Subcutaneous abdominal adipose tissue (tissue), 5 donors: ENCODE measurements around the gene WWOX.

Experiments
- H3K27ac ChIP-seq: one replicate; pipeline ENCODE4 v1.7.0; 2013; ENCODE audit warnings: low read depth, mild to moderate bottlenecking, inconsistent platforms, low read length, moderate library complexity
- H3K27me3 ChIP-seq, 5 donors: one replicate each; pipeline ENCODE4 v1.7.0; 2013; ENCODE audit warnings: low read length in 5 of 5, inconsistent platforms in 1 of 5; ENCODE audit not compliant: control insufficient read depth in 5 of 5, insufficient read depth in 4 of 5
- H3K36me3 ChIP-seq, 5 donors: one replicate each; pipeline ENCODE4 v1.7.0; 2013; ENCODE audit warnings: low read length in 5 of 5; ENCODE audit not compliant: control insufficient read depth in 5 of 5, insufficient read depth in 5 of 5
- H3K4me1 ChIP-seq, 5 donors: one replicate each; pipeline ENCODE4 v1.7.0; 2013; ENCODE audit warnings: low read length in 5 of 5, mild to moderate bottlenecking in 3 of 5, moderate library complexity in 1 of 5; ENCODE audit not compliant: control insufficient read depth in 5 of 5, insufficient read depth in 5 of 5
- H3K4me3 ChIP-seq, 5 donors: one replicate each; pipeline ENCODE4 v1.7.0; 2013; ENCODE audit warnings: low read length in 5 of 5, low read depth in 1 of 5
- H3K9ac ChIP-seq, 5 donors: one replicate each; pipeline ENCODE4 v1.7.0; 2013; ENCODE audit warnings: low read length in 5 of 5, mild to moderate bottlenecking in 4 of 5, moderate library complexity in 3 of 5
- H3K9me3 ChIP-seq, 5 donors: one replicate each; pipeline ENCODE4 v1.7.0; 2013; ENCODE audit warnings: low read length in 5 of 5; ENCODE audit not compliant: control insufficient read depth in 5 of 5
- donor health status: healthy.
- donor health status: healthy.
- donor health status: healthy.
- donor health status: healthy.
- donor health status: healthy.

WWOX gene

GRCh38 chr16:79261944-79262552 is 1162.6 kb downstream of the WWOX start:
- H3K9ac ChIP-seq, result no peak overlapping the region
- no peaks in the 10 kb centered on the region for H3K27me3 ChIP-seq
- no peak overlapping the region for H3K4me3 ChIP-seq
- H3K36me3 ChIP-seq, result no peaks in the 10 kb centered on the region
- no peak overlapping the region for H3K27ac ChIP-seq
- peaks cover 0 to 23% (median 4%) of the 10 kb centered on the region in 5 donors for H3K4me1 ChIP-seq
- H3K9me3 ChIP-seq, result no peaks in the 10 kb centered on the region
